GM18502 (cell line): ENCODE results near the gene GATAD2A.
"Not testable (repeated sequence)": the region's sequence is repeated elsewhere in the genome, so short reads cannot be mapped to it uniquely, and the experiment has no call there.

Experiments used
- ATAC-seq: cut with Tn5 transposase; IDR thresholded peaks from one replicate; pipeline ENCODE4 v1.9.1; 2021; ENCODE audit warnings: mild to moderate bottlenecking; ENCODE audit not compliant: unreplicated experiment, poor library complexity

Gene GATAD2A

DNA sequence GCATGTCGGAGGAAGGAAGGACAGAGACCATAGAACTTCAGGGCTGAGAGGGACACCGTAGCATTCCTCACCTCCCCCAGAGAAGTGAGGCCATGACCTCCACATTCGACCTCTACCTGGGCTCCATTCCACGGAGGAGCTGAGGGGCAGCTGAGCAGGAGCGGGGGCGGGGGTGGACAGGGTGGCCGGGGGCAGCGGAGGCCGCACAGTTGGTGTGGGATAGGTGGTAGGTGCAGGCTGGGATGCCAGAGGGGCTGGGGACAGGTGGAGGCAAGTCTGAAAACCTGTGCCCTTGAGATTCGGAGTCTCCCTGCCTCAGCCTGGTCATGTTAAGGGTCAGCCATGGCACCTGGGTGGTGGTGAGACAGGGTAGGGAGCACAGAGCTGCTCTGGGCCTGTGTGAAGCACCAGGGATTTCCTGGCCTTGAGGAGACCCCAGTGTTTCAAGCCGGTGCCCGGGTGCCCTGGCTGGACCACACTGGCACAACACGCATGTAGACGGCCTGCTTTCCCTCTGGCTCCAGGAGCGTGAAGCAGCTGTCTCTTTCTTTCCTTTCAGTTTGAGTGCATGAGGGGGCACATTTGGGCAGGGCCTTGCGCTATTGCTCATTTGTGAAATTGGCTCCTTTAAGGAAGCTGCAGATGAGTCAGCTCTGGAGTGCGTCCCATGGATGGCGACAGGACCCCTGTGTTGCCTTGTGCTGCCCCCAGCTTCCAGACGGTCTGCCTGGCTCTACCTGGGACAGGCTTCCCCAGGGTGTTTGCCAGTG lies 58.1 kb downstream of the GATAD2A start:
- no peak for ATAC-seq

DNA sequence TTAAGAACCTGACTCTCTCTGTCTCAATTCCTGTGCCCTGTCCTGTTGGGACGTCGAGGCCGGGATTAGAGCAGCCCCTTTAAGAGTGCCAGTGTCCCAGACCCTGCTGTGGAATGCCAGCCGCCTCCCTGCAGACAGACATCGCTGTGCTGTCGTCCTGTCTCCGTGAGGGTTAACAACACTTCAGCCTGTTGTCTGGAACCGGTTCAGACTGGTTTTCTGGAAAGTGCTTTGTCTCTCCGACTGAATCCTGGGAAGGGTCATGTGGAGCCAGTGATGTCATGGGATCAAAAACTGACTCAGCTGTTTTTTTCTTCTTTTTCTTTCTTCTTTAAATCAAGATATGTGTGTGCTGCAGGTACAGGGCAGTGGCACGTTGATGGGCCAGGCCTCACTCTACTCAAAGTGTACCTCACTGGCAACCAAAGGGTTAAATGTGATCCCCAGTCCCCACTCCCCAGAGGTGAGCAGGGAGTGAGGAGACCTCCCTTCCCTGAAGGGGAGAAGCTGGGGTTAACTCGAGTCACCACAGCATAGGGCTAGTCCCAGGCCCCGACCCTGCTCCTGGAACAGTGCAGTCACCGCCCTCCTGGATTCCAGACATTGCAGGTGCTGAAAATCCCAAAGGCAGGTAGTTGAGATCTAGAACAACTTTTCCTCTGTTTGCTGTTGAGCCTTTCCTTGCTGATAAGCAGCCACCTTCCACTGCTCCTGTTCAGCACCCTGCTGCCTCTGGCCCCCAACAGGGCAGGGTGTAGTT lies 59.0 kb downstream of the GATAD2A start:
- ATAC-seq: no peak

DNA sequence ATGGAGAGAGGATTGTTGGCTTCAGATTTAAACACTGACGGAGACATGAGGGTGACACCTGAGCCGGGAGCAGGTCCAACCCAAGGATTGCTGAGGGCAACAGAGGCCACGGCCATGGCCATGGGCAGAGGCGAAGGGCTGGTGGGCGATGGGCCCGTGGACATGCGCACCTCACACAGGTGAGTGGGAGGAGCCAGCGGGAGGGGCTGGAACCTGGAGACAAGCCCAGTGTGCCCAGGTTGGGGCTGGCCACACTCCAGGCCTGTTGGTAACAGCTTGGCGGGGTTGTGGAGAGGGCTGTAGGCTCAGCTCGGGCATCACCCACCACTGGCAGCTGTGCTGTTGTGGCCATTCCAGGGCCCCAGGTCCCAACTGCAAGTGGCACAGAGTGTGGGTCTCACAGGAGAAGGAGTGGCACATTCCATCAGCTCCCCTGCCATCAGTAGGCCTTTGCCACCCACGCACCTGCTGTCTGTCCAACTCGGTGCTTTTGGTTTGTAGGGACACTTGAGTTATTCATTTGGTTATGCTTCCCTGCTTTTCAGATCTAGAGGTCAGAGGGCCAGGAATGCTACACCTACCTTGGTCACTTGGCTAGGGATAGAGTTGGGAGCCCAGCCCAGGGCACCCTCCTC lies 60.1 kb downstream of the GATAD2A start:
- ATAC-seq: no peak

DNA sequence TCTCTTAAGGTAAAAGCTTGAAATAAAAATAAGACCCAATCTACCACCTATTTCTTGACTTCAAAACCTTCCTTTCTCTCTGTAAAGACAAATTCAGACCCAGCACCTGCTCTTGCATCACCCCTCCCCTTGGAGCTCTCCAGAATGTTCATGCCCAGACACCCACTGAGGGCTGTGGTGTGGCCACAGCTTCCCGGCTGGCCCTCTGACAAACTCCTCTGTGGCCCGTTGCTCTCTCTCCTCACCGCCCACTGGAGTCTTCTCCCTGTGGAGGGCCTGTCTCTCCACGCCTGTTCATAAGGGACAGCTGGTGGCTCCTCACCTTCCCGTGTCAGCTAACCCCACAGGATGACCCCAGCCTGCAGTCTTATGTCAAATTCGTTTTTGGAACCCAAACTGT lies 60.7 kb downstream of the GATAD2A start:
- no peak for ATAC-seq

DNA sequence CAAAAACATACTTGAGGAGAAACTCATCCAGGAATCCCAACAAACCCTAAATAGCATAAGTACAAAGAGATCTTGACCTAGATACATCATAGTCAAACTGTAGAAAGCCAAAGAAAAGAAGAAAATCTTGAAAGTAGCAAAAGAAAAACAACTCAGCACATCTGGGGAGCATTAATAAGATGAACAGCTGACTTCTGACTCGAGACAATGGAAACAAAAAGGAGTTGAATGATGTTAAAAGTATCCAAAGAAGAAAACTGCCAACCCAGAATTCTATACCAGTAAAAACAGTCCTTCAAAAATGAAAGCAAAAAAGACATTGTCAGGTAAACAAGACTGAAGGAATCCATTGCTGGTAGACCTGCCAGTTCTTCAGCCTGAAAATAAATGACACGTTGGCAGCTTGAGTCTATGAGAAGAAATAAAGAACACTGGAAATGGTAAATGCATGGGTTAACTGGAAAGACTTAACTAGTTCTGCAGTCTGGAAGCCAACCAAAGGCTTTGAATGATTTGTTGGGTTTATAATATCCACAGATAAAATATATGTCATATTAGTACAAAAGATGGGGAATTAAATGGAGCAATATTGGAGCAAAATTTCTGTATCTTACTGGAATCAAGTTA lies 63.1 kb downstream of the GATAD2A start:
- no peak for ATAC-seq

DNA sequence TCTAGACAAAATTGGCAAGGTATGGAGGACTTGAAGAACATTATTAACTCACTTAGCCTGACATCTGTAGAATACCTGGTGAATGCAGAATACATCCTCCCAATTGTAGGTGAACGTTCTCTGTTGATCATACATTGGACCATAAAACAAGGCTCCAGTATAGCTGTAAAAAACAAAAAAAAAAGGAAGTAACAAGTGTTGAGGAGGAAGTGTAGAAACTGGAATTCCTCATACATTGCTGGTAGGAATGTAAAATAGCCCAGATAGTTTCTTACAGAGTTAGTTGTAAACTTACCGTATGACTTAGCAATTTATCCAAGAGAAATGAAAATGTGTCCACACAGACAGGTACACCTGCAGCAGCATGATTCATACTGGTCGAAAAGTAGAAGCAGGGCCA lies 65.1 kb downstream of the GATAD2A start:
- no peak for ATAC-seq

DNA sequence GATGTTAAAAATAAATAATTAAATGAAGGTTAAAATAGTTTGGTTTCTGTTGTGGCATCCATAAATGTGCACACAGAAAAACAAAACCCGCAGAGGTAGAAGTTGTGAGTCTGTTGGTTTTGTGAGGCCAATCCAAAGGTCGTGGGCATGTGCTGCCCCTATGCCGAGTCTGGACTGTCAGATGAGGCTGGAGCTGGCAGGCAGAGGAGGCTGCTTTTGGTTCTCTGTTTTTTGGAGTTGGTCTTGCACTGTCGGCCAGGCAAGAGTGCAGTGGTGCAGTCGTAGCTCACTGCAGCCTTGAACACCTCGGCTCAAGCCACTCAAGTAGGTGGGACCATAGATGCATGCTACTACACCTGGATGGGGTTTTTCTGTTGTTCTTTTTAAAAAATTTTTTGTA lies 66.2 kb downstream of the GATAD2A start:
- ATAC-seq: no peak

DNA sequence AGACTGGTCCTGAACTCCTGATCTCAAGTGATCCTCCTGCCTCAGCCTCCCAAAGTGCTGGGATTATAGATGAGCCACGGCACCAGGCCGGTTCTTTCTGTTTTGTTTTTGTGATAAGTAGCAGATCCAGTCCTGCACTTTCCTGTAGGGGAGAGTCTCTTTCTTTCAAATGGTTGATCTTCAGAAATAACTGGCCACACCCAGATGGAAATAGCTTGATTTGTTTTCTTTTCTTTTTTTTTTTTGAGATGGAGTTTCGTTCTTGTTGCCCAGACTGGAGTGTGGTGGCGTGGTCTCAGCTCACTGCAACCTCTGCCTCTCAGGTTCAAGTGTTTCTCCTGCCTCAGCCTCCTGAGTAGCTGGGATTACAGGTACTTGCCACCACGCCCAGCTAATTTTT lies 66.6 kb downstream of the GATAD2A start:
- not testable (repeated sequence) for ATAC-seq

DNA sequence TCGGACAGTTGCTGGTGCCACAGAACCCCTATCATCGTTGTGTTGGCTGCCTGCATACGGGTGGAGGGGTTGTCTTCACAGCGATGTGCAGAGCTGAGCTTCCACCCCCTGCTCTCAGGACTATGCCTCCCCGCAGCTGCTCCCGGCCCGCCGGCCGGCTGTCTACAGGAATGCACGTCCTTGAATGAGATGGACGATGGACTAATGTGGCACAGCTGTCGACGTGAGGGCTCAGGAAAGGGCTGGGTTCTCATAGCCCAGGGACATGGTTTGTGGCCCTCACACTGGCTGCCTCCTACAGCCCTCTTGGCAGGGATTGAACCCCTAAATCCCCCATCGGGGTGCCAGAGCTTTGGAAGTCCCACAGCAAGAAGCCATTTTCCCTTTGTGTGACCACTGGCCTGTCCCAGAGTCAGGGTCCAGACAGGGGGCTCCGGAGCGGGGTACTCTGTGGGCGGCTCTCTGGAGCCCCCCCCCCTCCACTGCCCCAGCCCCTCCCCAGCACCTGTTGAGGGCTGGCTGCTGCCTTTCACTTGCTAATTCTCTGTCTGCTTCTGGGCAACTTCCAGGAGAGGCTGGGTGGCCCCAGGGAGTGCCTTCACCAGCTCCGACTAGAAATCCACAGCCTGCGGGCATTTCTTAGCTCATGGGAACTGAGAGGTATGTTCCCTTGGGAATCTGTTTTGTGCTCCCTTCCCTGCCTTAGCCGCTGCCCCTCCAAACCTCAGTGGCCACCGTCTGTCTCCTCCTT lies 69.7 kb downstream of the GATAD2A start:
- ATAC-seq: no peak

DNA sequence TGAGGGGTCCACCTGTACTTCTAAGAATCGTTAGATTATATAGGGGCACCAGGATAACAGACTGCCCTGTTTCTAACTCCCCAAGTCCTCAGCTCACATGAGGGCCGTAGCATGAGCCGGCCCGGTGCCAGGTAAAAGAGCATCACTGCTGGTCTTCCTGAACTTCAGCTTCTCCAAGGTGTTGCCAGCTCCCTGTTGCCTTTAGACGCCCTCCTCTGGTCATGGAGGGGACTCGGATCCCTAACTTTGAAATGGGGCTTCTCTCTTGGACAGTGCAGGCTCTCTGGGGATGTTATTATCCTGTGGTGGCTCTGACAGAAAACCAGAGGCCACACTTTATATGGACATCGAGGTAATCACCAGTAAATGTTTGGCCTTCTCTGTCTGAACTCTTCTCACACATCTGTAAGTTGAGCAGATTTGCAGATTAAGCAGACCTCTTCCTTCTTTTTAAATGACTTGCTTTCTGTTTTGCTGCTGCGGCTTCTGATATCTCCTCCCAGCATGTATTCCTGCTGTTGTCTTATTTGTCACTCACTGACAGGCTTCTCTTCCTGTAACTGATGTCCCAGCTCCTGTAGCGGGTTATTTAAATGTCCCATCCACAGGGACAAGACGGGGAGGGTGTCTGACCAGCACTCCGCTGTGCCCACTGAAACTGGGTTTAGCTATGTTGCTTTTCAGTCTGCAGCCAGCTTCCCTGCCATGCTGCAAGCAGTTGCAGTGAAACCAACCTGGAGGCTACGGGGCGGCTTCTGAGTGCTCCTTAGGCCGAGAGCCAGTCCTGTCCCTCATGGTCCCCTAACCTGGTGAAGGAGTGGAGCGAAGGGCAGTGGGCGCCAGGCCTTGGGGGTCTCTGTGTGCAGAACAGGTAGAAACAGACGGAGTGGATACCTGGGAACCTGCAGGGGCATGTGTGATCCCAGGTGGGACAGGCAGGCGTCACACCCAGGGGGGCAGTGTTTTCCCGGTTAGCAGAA lies 70.7 kb downstream of the GATAD2A start:
- ATAC-seq: no peak

DNA sequence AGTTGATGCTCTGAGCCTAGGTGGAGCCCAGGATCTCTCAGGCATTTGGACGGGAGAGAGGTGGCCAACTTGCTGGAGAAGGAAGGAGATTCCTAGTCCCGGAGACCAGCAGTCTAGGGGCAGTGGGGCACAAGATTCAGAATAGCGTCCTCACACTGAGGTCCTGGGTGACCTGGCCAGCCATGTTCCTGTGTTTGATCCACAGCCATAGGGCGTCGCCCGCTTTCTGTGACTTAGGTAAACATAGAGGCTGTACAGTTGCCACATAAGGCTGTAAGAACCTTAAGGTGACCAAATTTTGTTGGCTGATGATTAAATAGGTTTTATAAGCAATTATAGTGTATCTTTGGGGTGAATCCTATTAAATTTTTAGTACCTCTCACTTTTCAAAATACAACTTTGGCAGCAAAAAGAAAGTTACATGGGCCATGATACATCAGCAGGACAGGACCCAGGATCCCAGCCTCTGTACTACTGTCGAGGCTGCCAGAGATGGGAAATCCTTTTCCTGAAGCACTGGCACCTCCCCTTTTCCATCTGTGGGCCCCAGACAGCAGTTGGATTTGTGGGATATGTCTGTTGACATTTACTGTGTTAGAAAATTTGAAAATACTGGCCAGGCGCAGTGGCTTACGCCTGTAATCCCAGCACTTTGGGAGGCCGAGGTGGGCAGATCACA lies 72.4 kb downstream of the GATAD2A start:
- no peak for ATAC-seq

DNA sequence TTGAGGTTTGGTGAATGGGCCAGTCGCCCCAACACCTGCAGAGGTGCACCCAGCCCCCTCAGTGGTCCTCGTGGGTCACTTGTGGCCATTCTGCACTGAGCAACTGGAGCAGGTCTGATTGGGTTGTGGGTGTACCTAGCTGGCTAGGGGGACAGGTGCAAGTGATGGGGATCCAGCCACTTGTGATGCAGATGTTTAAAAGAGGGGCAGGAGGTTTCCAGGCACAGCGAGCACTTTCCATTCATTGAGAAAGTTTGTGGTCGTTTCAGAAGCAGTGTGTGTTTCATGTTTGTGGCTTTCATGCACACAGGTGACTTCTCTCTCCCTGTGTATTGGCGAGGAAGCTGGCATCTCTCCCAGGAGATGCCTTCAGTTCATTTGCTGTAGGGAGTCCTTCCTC lies 75.2 kb downstream of the GATAD2A start:
- no peak for ATAC-seq

DNA sequence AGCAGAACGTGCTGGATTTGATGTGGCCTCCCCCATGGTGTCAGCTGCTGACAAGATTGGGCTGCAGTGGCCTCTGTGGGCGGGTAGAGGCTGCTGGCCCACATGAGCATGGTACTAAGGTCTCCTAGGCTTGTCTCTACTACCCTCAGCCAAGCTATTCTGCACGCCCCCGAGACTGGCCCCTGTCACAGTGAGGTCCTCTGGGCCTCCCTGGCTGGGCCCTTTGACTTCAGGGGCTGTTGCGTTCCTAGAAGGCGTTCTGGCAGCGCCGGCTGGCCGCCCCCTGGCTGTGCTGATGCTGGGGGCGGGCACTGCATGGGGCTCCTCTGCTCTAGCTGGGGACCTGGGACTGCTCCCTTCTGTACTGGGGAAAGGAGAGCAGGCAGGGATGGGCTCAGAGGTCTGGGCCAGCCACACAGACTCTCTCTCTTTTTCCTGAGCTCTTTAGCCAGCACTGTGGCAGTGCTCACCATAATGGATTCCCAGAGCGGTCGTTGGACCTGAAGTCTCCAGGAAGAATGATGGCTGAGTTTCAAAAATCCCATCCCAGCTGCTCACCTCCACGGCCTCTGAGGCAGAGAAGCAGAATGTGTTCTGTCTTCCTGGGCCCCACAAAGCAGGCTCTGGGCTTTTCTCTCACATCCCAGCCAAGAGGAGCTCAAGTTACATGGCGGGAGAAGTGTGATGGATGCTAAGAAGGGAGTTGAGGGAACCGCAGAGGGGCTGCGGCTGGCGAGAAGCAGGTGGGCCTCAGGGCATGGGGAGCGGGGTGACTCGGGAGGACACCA lies 77.5 kb downstream of the GATAD2A start:
- ATAC-seq: no peak

DNA sequence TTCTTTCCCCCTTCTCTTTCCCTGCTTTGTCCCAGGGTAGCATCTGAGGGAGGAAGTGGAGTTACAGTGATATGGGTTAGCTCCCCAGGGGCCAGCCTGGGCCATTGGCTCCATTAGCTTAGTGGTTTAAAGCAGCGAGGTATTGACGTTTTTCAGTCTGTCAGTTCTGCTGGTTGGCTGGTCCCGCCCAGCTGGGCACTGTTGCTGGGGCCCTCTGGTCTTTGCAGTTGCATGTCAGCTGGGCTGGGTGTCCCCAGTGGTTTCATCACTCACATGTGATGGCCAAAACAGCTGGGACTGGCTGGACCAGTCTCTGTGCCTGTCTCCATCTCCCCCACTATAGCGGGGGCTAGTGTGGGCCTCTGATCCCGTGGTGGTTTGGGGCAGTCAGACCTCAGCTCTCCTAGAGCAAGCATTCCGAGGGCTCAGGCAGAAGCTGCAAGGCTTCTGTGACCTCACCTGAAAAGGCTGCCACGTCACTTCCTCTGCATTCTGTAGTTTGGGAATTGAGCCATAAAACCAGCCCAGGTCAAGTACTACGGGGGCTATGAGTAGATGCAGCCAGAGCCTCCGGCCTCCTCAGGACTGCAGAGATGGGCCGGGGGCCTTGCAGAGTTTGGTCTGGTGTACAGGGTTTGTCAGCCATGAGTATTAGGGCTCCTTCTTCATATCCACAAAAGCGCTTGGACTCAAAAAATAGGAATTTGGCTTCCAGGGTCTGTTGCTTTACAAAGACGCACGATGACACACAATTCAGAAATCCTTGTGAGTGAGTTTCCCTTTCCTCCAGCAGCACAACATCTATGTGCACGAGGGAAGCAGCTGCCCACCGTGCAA lies 79.9 kb downstream of the GATAD2A start:
- ATAC-seq: no peak

DNA sequence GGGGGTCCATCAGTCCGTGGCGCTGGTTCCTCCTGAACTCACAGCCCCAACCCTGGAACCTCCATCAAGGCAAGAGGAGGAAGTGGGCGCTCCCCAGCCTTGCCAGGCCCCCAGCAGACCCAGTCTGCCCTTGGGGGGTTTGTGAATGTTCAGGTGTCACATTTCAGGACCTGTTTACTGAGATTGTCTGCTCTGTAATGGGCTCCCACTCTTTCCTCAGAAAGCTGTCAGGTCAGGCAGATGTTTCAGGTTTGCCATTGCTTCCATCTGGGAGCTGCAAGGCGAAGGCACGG lies 80.5 kb downstream of the GATAD2A start:
- no peak for ATAC-seq

DNA sequence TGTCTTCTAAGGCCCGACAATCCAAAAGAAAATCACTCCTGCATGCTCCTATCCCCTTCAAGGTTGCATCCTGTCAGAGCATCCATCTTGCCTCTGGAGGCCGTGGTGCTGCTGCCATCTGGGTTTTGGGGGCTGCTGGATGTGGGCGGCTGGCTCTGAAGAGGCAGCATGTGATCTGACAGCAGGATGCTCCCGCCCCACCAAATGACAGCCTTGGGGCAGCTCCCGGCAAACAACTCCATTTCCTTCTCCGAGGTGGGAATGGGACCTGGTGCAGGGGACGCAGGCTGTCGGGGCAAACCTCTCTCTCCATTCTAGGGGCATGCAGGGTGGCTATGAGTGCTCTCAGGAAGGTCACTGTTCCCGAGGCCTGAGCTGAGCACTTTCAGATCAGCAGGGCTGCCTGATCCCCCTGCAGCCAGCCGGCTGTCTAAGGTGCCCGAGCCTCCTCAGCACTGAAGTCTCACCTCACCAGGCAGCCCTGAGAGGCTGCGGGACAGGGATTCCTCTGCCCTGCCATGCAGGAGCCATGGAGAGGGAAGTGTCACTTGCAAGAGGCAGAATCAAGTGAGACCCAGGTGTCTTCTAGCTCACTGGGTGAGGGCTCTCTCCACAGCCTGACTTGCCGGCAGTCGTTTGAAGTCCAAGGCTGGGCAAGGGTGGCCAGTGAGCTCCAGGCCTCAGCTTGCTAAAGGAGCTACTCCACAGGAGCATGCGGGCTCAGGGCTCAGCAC lies 81.0 kb downstream of the GATAD2A start:
- ATAC-seq: no peak
